A549 (cell line): ENCODE measurements around the gene DIS3L2.

ENCODE experiments used
- CTCF ChIP-seq: fragments of >200 bp; sonication (Bioruptor Twin); formaldehyde crosslinking; IDR thresholded peaks from 3 replicates; pipeline ENCODE4 v1.5.1; 2016
- MAZ ChIP-seq: fragments of 150-350 bp; IDR thresholded peaks from 2 replicates; pipeline ENCODE4 v1.6.1; 2014; ENCODE audit warnings: antibody characterized with exemption, low read depth, low read length, borderline replicate concordance
- NR3C1 ChIP-seq: fragments of >200 bp; sonication (Bioruptor Twin); formaldehyde crosslinking; IDR thresholded peaks from 3 replicates; pipeline ENCODE4 v1.6.1; 2017
- POLR2A ChIP-seq: IDR thresholded peaks from 2 replicates; pipeline ENCODE4 v1.6.1; 2012; ENCODE audit warnings: mild to moderate bottlenecking, low read length

GRCh38 chr2:232291343-232291742, 329.8 kb downstream of the DIS3L2 start:
- TF ChIP-seq CTCF (no peak), NR3C1 (no peak), POLR2A (no peak), MAZ (no peak)
